ENCODE results near the gene NR5A1. TPM values are rescaled to one million over a fixed set of nuclear protein-coding genes. Genes with fewer than 3 reads are reported as not detected.

Gene NR5A1
- total RNA-seq, 1 donor from 2014 or later = 0.12 TPM

- DNase-seq (ENCODE audit: extremely low spot score, unreplicated experiment) = no peak
- Mint-ChIP-seq H3K9me3 (no peaks in the 10 kb centered on the region), H3K27me3 (peaks cover 54% of the 10 kb centered on the region), H3K36me3 (no peaks in the 10 kb centered on the region), H3K4me1 (ENCODE audit: unreplicated experiment) (peaks cover 5% of the 10 kb centered on the region), H3K4me3 (no peak overlapping the region), H3K27ac (no peak overlapping the region)
- no peak for TF ChIP-seq CTCF (conservative IDR thresholded peaks at IDR 0.05)
Measured at GRCh38 chr9:124485201-124485600, 22.0 kb downstream of the NR5A1 start.

- Mint-ChIP-seq H3K27me3 (peaks cover 53% of the 10 kb centered on the region), H3K9me3 (no peaks in the 10 kb centered on the region), H3K27ac (no peak overlapping the region), H3K4me3 (no peak overlapping the region), H3K36me3 (no peaks in the 10 kb centered on the region), H3K4me1 (ENCODE audit: unreplicated experiment) (peaks cover 5% of the 10 kb centered on the region)
- no peak for TF ChIP-seq CTCF (conservative IDR thresholded peaks at IDR 0.05)
- no peak for DNase-seq (ENCODE audit: extremely low spot score, unreplicated experiment)
Measured at GRCh38 chr9:124483481-124483880, 23.7 kb downstream of the NR5A1 start.

- Mint-ChIP-seq H3K27ac (no peak overlapping the region), H3K36me3 (no peaks in the 10 kb centered on the region), H3K9me3 (no peaks in the 10 kb centered on the region), H3K4me1 (ENCODE audit: unreplicated experiment) (peaks cover 5% of the 10 kb centered on the region), H3K27me3 (peaks cover 51% of the 10 kb centered on the region), H3K4me3 (no peak overlapping the region)
- no peak for TF ChIP-seq CTCF (conservative IDR thresholded peaks at IDR 0.05)
- DNase-seq (ENCODE audit: extremely low spot score, unreplicated experiment) = no peak
Measured at GRCh38 chr9:124482431-124483031, 24.7 kb downstream of the NR5A1 start.

GRCh38 chr9:124481115-124481514 lies 26.1 kb downstream of the NR5A1 start:
- H3K27me3 Mint-ChIP-seq = peaks cover 44% of the 10 kb centered on the region
- H3K4me3 Mint-ChIP-seq = no peak overlapping the region
- DNase-seq (ENCODE audit: extremely low spot score, unreplicated experiment) = no peak
- H3K4me1 Mint-ChIP-seq (ENCODE audit: unreplicated experiment) = peaks cover 5% of the 10 kb centered on the region
- no peaks in the 10 kb centered on the region for H3K36me3 Mint-ChIP-seq
- no peak for TF ChIP-seq CTCF (conservative IDR thresholded peaks at IDR 0.05)
- no peak overlapping the region for H3K27ac Mint-ChIP-seq
- H3K9me3 Mint-ChIP-seq = no peaks in the 10 kb centered on the region

- no peaks in the 10 kb centered on the region for H3K36me3 Mint-ChIP-seq
- peaks cover 43% of the 10 kb centered on the region for H3K27me3 Mint-ChIP-seq
- peak; percentile 64 for TF ChIP-seq CTCF (conservative IDR thresholded peaks at IDR 0.05)
- no peak overlapping the region for H3K4me3 Mint-ChIP-seq
- no peak overlapping the region for H3K27ac Mint-ChIP-seq
- H3K4me1 Mint-ChIP-seq (ENCODE audit: unreplicated experiment) = peaks cover 5% of the 10 kb centered on the region
- no peaks in the 10 kb centered on the region for H3K9me3 Mint-ChIP-seq
- no peak for DNase-seq (ENCODE audit: extremely low spot score, unreplicated experiment)
Measured at GRCh38 chr9:124480621-124480981, 26.6 kb downstream of the NR5A1 start.
